BLaER1 treated with 17β-estradiol and CSF1 and Interleukin-3, amounts not matched to agents 10 nM and 100 nM (cell line): ENCODE data around the gene ACP6.

Source experiments
- H3K27ac ChIP-seq, 11 experiments: shearing (Covaris generic); formaldehyde crosslinking; 2 replicates each; pipeline ENCODE4 v1.8.1; 2022
- H3K27me3 ChIP-seq, 11 experiments: shearing (Covaris generic); formaldehyde crosslinking; 2 replicates each; pipeline ENCODE4 v1.8.1; 2022
- H3K36me3 ChIP-seq, 11 experiments: shearing (Covaris generic); formaldehyde crosslinking; 2 replicates each; pipeline ENCODE4 v1.8.1; 2022
- H3K4me1 ChIP-seq, 10 experiments: shearing (Covaris generic); formaldehyde crosslinking; 2 replicates each; pipeline ENCODE4 v1.8.1; 2022
- H3K4me2 ChIP-seq, 11 experiments: shearing (Covaris generic); formaldehyde crosslinking; 2 replicates each; pipeline ENCODE4 v1.8.1; 2022
- H3K4me3 ChIP-seq, 10 experiments: shearing (Covaris generic); formaldehyde crosslinking; 2 replicates each; pipeline ENCODE4 v1.8.1; 2022
- H3K9ac ChIP-seq, 11 experiments: shearing (Covaris generic); formaldehyde crosslinking; 2 replicates each; pipeline ENCODE4 v1.8.1; 2022
- H3K9me3 ChIP-seq, 11 experiments: shearing (Covaris generic); formaldehyde crosslinking; replicated peaks in 1 of 11; 2 replicates each; pipeline ENCODE4 v1.8.1; 2022
- H4K20me1 ChIP-seq, 11 experiments: shearing (Covaris generic); formaldehyde crosslinking; 2 replicates each; pipeline ENCODE4 v1.8.1; 2022
- Cebpa-rat ChIP-seq, 11 experiments: shearing (Covaris generic); IDR thresholded peaks; 2 replicates each; pipeline ENCODE4 v1.8.1; 2022

ACP6 gene

GRCh38 chr1:147664206-147664605, 6.1 kb downstream of the ACP6 start:
- no peaks in the 10 kb centered on the region for H4K20me1 ChIP-seq
- no peak overlapping the region for H3K27ac ChIP-seq
- H3K27me3 ChIP-seq, result no peaks in the 10 kb centered on the region
- peaks cover 7 to 18% (median 10%) of the 10 kb centered on the region in 10 experiments for H3K4me1 ChIP-seq
- peaks cover 7 to 27% (median 21%) of the 10 kb centered on the region in 11 experiments for H3K9me3 ChIP-seq
- peaks cover 0 to 24% (median 5%) of the 10 kb centered on the region in 11 experiments; a peak in 10 of 22 replicates for H3K36me3 ChIP-seq
- H3K4me3 ChIP-seq, result no peak overlapping the region
- peak overlapping the region in 5 of 11 experiments; percentile 6 to 47 (median 28); a peak in 8 of 22 replicates for H3K4me2 ChIP-seq
- no peak for TF ChIP-seq Cebpa-rat (IDR thresholded peaks at IDR 0.05)
- no peak overlapping the region for H3K9ac ChIP-seq

- no peaks in the 10 kb centered on the region for H3K27me3 ChIP-seq
- H3K4me1 ChIP-seq, result peaks cover 0 to 8% (median 0%) of the 10 kb centered on the region in 10 experiments; a peak in 2 of 20 replicates
- TF ChIP-seq Cebpa-rat (IDR thresholded peaks at IDR 0.05), result no peak
- H3K4me3 ChIP-seq, result no peak overlapping the region
- no peak overlapping the region for H3K27ac ChIP-seq
- H3K9ac ChIP-seq, result no peak overlapping the region
- H3K9me3 ChIP-seq, result no peaks in the 10 kb centered on the region
- no peaks in the 10 kb centered on the region for H4K20me1 ChIP-seq
- peaks cover 27 to 90% (median 69%) of the 10 kb centered on the region in 11 experiments for H3K36me3 ChIP-seq
- H3K4me2 ChIP-seq, result no peak overlapping the region
Observed at GRCh38 chr1:147654511-147654910, 15.8 kb downstream of the ACP6 start.

- no peak overlapping the region for H3K4me2 ChIP-seq
- no peak for TF ChIP-seq Cebpa-rat (IDR thresholded peaks at IDR 0.05)
- H3K9me3 ChIP-seq, result no peaks in the 10 kb centered on the region
- peaks cover 0 to 18% (median 5%) of the 10 kb centered on the region in 10 experiments; a peak in 7 of 20 replicates for H3K4me1 ChIP-seq
- H3K27me3 ChIP-seq, result no peaks in the 10 kb centered on the region
- no peak overlapping the region for H3K4me3 ChIP-seq
- H3K9ac ChIP-seq, result no peak overlapping the region
- H4K20me1 ChIP-seq, result no peaks in the 10 kb centered on the region
- H3K36me3 ChIP-seq, result peaks cover 21 to 93% (median 58%) of the 10 kb centered on the region in 11 experiments
- H3K27ac ChIP-seq, result no peak overlapping the region
Observed at GRCh38 chr1:147652306-147652705, 18.0 kb downstream of the ACP6 start.

GRCh38 chr1:147651466-147651865, 18.9 kb downstream of the ACP6 start:
- H3K27ac ChIP-seq, result no peak overlapping the region
- H3K36me3 ChIP-seq, result peaks cover 21 to 86% (median 54%) of the 10 kb centered on the region in 11 experiments
- H3K4me1 ChIP-seq, result peaks cover 6 to 24% (median 12%) of the 10 kb centered on the region in 10 experiments
- H3K4me3 ChIP-seq, result no peak overlapping the region
- H3K27me3 ChIP-seq, result no peaks in the 10 kb centered on the region
- no peak overlapping the region for H3K9ac ChIP-seq
- H3K4me2 ChIP-seq, result peak overlapping the region in 1 of 11 experiments; percentile 51; a peak in 2 of 22 replicates
- no peak for TF ChIP-seq Cebpa-rat (IDR thresholded peaks at IDR 0.05)
- H4K20me1 ChIP-seq, result no peaks in the 10 kb centered on the region
- no peaks in the 10 kb centered on the region for H3K9me3 ChIP-seq

GRCh38 chr1:147648933-147649332, 21.4 kb downstream of the ACP6 start:
- Histone ChIP-seq H3K27me3 (no peaks in the 10 kb centered on the region), H3K4me2 (peak overlapping the region in 4 of 11 experiments; percentile 6 to 35 (median 8); a peak in 8 of 22 replicates), H4K20me1 (no peaks in the 10 kb centered on the region), H3K4me1 (peaks cover 16 to 35% (median 22%) of the 10 kb centered on the region in 10 experiments), H3K9ac (no peak overlapping the region), H3K36me3 (peaks cover 21 to 64% (median 40%) of the 10 kb centered on the region in 11 experiments; a peak in 21 of 22 replicates), H3K27ac (no peak overlapping the region), H3K4me3 (no peak overlapping the region), H3K9me3 (no peaks in the 10 kb centered on the region)
- TF ChIP-seq Cebpa-rat (IDR thresholded peaks at IDR 0.05), result no peak

GRCh38 chr1:147647796-147648633, 22.3 kb downstream of the ACP6 start:
- peaks cover 21 to 55% (median 41%) of the 10 kb centered on the region in 11 experiments; a peak in 20 of 22 replicates for H3K36me3 ChIP-seq
- H4K20me1 ChIP-seq, result no peaks in the 10 kb centered on the region
- peaks cover 16 to 35% (median 22%) of the 10 kb centered on the region in 10 experiments for H3K4me1 ChIP-seq
- no peaks in the 10 kb centered on the region for H3K27me3 ChIP-seq
- no peak overlapping the region for H3K4me3 ChIP-seq
- no peak for TF ChIP-seq Cebpa-rat (IDR thresholded peaks at IDR 0.05)
- peak overlapping the region in 2 of 11 experiments; percentile 10 to 35; a peak in 3 of 22 replicates for H3K4me2 ChIP-seq
- no peak overlapping the region for H3K9ac ChIP-seq
- H3K9me3 ChIP-seq, result no peaks in the 10 kb centered on the region
- H3K27ac ChIP-seq, result 0 out of 22 replicates have a peak overlapping the region, but pooled peaks of 1 of the 11 experiments have one; percentile 4

GRCh38 chr1:147643974-147644373, 26.4 kb downstream of the ACP6 start:
- no peak for TF ChIP-seq Cebpa-rat (IDR thresholded peaks at IDR 0.05)
- H3K4me1 ChIP-seq, result peaks cover 24 to 48% (median 32%) of the 10 kb centered on the region in 10 experiments
- no peak overlapping the region for H3K4me3 ChIP-seq
- no peak overlapping the region for H3K27ac ChIP-seq
- H3K4me2 ChIP-seq, result no peak overlapping the region
- no peak overlapping the region for H3K9ac ChIP-seq
- peaks cover 0 to 28% (median 13%) of the 10 kb centered on the region in 11 experiments; a peak in 12 of 22 replicates for H3K36me3 ChIP-seq
- H3K27me3 ChIP-seq, result no peaks in the 10 kb centered on the region
- no peaks in the 10 kb centered on the region for H3K9me3 ChIP-seq
- 0 out of 22 replicates have a peak, but pooled peaks cover 0 to 3% (median 0%) of the 10 kb centered on the region in 11 experiments for H4K20me1 ChIP-seq

GRCh38 chr1:147641695-147642592, 28.4 kb downstream of the ACP6 start:
- peaks cover 0 to 14% (median 0%) of the 10 kb centered on the region in 11 experiments; a peak in 4 of 22 replicates for H3K36me3 ChIP-seq
- H3K27ac ChIP-seq, result no peak overlapping the region
- 0 out of 22 replicates have a peak, but pooled peaks cover 0 to 3% (median 0%) of the 10 kb centered on the region in 11 experiments for H4K20me1 ChIP-seq
- H3K27me3 ChIP-seq, result no peaks in the 10 kb centered on the region
- no peak for TF ChIP-seq Cebpa-rat (IDR thresholded peaks at IDR 0.05)
- no peak overlapping the region for H3K4me3 ChIP-seq
- H3K9me3 ChIP-seq, result no peaks in the 10 kb centered on the region
- peak overlapping the region; percentile 7 to 68 (median 45); a peak in 18 of 22 replicates for H3K4me2 ChIP-seq
- H3K9ac ChIP-seq, result no peak overlapping the region
- H3K4me1 ChIP-seq, result peaks cover 21 to 35% (median 28%) of the 10 kb centered on the region in 10 experiments
